HCT116 (cell line): Measurements from ENCODE around the gene SBNO2. TPM values are rescaled to one million over a fixed set of nuclear protein-coding genes. Genes with fewer than 3 reads are reported as not detected.
A peak's percentile ranks its signal among the peaks of the same experiment; 100 is the strongest.

Source experiments
- ATAC-seq: fragments of 200-7000 bp; cut with Tn5 transposase; 2 replicates; pipeline ENCODE4 v1.9.1; 2020; ENCODE audit warnings: mild to moderate bottlenecking, moderate library complexity
- BruUV-seq: library from RNA; stranded (reverse); fragments of 400-500 nt; replicated peaks from 2 replicates; lab custom pipeline; 2021; lab: Mats Ljungman, UMichigan
- CTCF ChIA-PET: fragments of 300-600 bp; sonication (Branson Sonifier 250); formaldehyde crosslinking; loops from one replicate; lab custom pipeline; 2021; ENCODE audit warnings: antibody characterized with exemption; lab: Charles Lee
- POLR2A ChIA-PET: fragments of 300-600, 350-600 bp; sonication (Branson Sonifier 250); formaldehyde crosslinking; loops from one replicate; lab custom pipeline; 2021; ENCODE audit warnings: antibody characterized with exemption; lab: Charles Lee
- RAD21 ChIA-PET, 2 experiments: fragments of 300-600 bp; sonication (Branson Sonifier 250); formaldehyde crosslinking; loops; one replicate each; lab custom pipeline; 2023; ENCODE audit warnings: low total read pairs in 2 of 2; ENCODE audit not compliant: uncharacterized antibody in 2 of 2, unreplicated experiment in 2 of 2, low non-redundant PET in 1 of 2; lab: Charles Lee
- DNase-seq: peaks from one replicate; pipeline ENCODE4 v3.0.0-alpha.2; 2010; ENCODE audit warnings: low read depth, low spot score
- H2AFZ ChIP-seq: fragments of 200-600 bp; shearing (Covaris generic), sonication (generic); 2 replicates; pipeline ENCODE4 v1.6.1; 2017; ENCODE audit warnings: low read depth, mixed run types, mixed read lengths, antibody characterized with exemption, low read length; ENCODE audit not compliant: poor library complexity, severe bottlenecking
- H3K27ac ChIP-seq: 2 replicates; pipeline ENCODE4 v1.5.1; 2012; ENCODE audit warnings: low read depth, low read length
- H3K27me3 ChIP-seq: fragments of 200-600 bp; sonication (generic); 2 replicates; pipeline ENCODE4 v1.6.1; 2016; ENCODE audit warnings: mixed run types, low read length, mixed read lengths; ENCODE audit not compliant: insufficient read depth
- H3K36me3 ChIP-seq, 2 experiments: fragments of 200-500 bp in 1 of 2; fragments of 200-600 bp in 1 of 2; sonication (Bioruptor generic) in 1 of 2; sonication (generic) in 1 of 2; 2 replicates each; pipeline versions ENCODE4 v1.5.1 to v1.6.1; 2014 to 2016; ENCODE audit warnings: low read length in 2 of 2, inconsistent platforms in 1 of 2, mixed read lengths in 1 of 2, mixed run types in 1 of 2; ENCODE audit not compliant: insufficient read depth in 2 of 2, control insufficient read depth in 1 of 2
- H3K4me1 ChIP-seq, 2 experiments: fragments of 200-600 bp in 1 of 2; sonication (generic) in 1 of 2; 2 replicates each; pipeline versions ENCODE4 v1.5.1 to v1.6.1; 2012 to 2017; ENCODE audit warnings: low read length in 2 of 2, inconsistent platforms in 1 of 2, mild to moderate bottlenecking in 1 of 2, mixed read lengths in 1 of 2, mixed run types in 1 of 2, moderate library complexity in 1 of 2; ENCODE audit not compliant: insufficient read depth in 2 of 2, control insufficient read depth in 1 of 2
- H3K4me2 ChIP-seq: fragments of 200-600 bp; sonication (generic); 2 replicates; pipeline ENCODE4 v1.6.1; 2017; ENCODE audit warnings: mixed run types, low read length, mixed read lengths
- H3K4me3 ChIP-seq, 2 experiments: fragments of 200-600 bp in 1 of 2; sonication (generic) in 1 of 2; replicated peaks in 1 of 2; 2 replicates each; pipeline ENCODE4 v1.5.1; 2011 to 2016; ENCODE audit warnings: low read length in 2 of 2, control low read depth in 1 of 2, low read depth in 1 of 2, mild to moderate bottlenecking in 1 of 2, mixed read lengths in 1 of 2, mixed run types in 1 of 2
- H3K79me2 ChIP-seq: fragments of 200-600 bp; sonication (generic); 2 replicates; pipeline ENCODE4 v1.6.1; 2017; ENCODE audit warnings: mild to moderate bottlenecking, mixed run types, low read length, moderate library complexity, mixed read lengths; ENCODE audit not compliant: insufficient read depth
- H3K9ac ChIP-seq: fragments of 200-600 bp; sonication (generic); 2 replicates; pipeline ENCODE4 v1.6.1; 2016; ENCODE audit warnings: low read length, mixed read lengths
- H3K9me2 ChIP-seq: fragments of 200-600 bp; sonication (generic), shearing (Covaris generic); 2 replicates; pipeline ENCODE4 v1.6.1; 2017; ENCODE audit warnings: mixed run types, mild to moderate bottlenecking, moderate library complexity; ENCODE audit not compliant: insufficient read depth
- H3K9me3 ChIP-seq, 2 experiments: fragments of 200-500 bp in 1 of 2; fragments of 200-600 bp in 1 of 2; sonication (Bioruptor generic) in 1 of 2; sonication (generic) in 1 of 2; 2 replicates each; pipeline ENCODE4 v1.6.1; 2014 to 2017; ENCODE audit warnings: low read length in 2 of 2, mixed read lengths in 2 of 2, inconsistent platforms in 1 of 2, low read depth in 1 of 2, mild to moderate bottlenecking in 1 of 2, mixed run types in 1 of 2, moderate library complexity in 1 of 2; ENCODE audit not compliant: control insufficient read depth in 1 of 2, insufficient read depth in 1 of 2
- H4K20me1 ChIP-seq: fragments of 200-600 bp; sonication (generic), shearing (Covaris generic); 2 replicates; pipeline ENCODE4 v1.6.1; 2017; ENCODE audit warnings: mixed run types, mild to moderate bottlenecking, moderate library complexity; ENCODE audit not compliant: insufficient read depth
- CEBPB ChIP-seq: IDR thresholded peaks from 2 replicates; pipeline ENCODE4 v1.6.1; 2012; ENCODE audit warnings: low read depth
- CTCF ChIP-seq, 3 experiments: fragments of 200-600 bp in 1 of 3; sonication (generic) in 1 of 3; IDR thresholded peaks in 2 of 3; conservative IDR thresholded peaks in 1 of 3; 2 replicates each; pipeline ENCODE4 v1.5.1; 2012 to 2017; ENCODE audit warnings: low read depth in 2 of 3, low read length in 2 of 3, antibody characterized with exemption in 1 of 3, borderline replicate concordance in 1 of 3, control low read depth in 1 of 3, mild to moderate bottlenecking in 1 of 3, mixed read lengths in 1 of 3, mixed run types in 1 of 3, moderate library complexity in 1 of 3; ENCODE audit not compliant: insufficient read depth in 1 of 3
- ELF1 ChIP-seq: IDR thresholded peaks from 2 replicates; pipeline ENCODE4 v1.6.1; 2012; ENCODE audit warnings: low read depth, borderline replicate concordance
- EZH2 ChIP-seq: fragments of 200-600 bp; sonication (generic); IDR thresholded peaks from 2 replicates; pipeline ENCODE4 v1.6.1; 2017; ENCODE audit warnings: antibody characterized with exemption, mixed run types
- FOSL1 ChIP-seq: IDR thresholded peaks from 2 replicates; pipeline ENCODE4 v1.6.1; 2012; ENCODE audit warnings: low read depth
- JUND ChIP-seq: IDR thresholded peaks from 2 replicates; pipeline ENCODE4 v1.6.1; 2012
- MAX ChIP-seq: IDR thresholded peaks from 2 replicates; pipeline ENCODE4 v1.6.1; 2012
- POLR2A ChIP-seq: IDR thresholded peaks from 2 replicates; pipeline ENCODE4 v1.7.0; 2011; ENCODE audit warnings: borderline replicate concordance; ENCODE audit not compliant: insufficient read depth, insufficient read length; ENCODE audit errors: extremely low read depth
- SP1 ChIP-seq: IDR thresholded peaks from 2 replicates; pipeline ENCODE4 v1.6.1; 2012; ENCODE audit warnings: low read depth
- SRF ChIP-seq: IDR thresholded peaks from 2 replicates; pipeline ENCODE4 v1.6.1; 2012; ENCODE audit warnings: low read depth
- YY1 ChIP-seq: IDR thresholded peaks from 2 replicates; pipeline ENCODE4 v1.6.1; 2011; ENCODE audit warnings: low read length, low read depth, moderate library complexity, mild to moderate bottlenecking; ENCODE audit not compliant: insufficient replicate concordance; ENCODE audit errors: extremely low read depth
- ZBTB33 ChIP-seq: IDR thresholded peaks from 2 replicates; pipeline ENCODE4 v1.6.1; 2011; ENCODE audit warnings: mild to moderate bottlenecking, low read length, moderate library complexity; ENCODE audit not compliant: insufficient replicate concordance; ENCODE audit errors: extremely low read depth
- ZFX ChIP-seq: fragments of 450-650 bp; IDR thresholded peaks from 2 replicates; pipeline ENCODE4 v1.6.1; 2017
- ZNF274 ChIP-seq: fragments of 200-500 bp; sonication (Bioruptor generic); IDR thresholded peaks from 2 replicates; pipeline ENCODE4 v1.6.1; 2014; ENCODE audit warnings: mild to moderate bottlenecking, low read depth, low read length, inconsistent platforms
- intact Hi-C: fragments of 100-400 bp; cut with micrococcal nuclease; formaldehyde crosslinking; loops from 2 replicates; pipeline ENCODE4 v1.10.0; 2022
- total RNA-seq: library from RNA; stranded (reverse); gene quantifications from one replicate; pipeline ENCODE4 v1.2.1, GENCODE V29; 2021; ENCODE audit not compliant: unreplicated experiment
- TF ChIP-seq, protein P1 (sequence below): IDR thresholded peaks from 2 replicates; pipeline ENCODE4 v1.6.1; 2012

SBNO2 gene
- total RNA-seq, 1 experiment from 2014 or later = 66.4 TPM

GRCh38 chr19:1214862-1215731, 41.0 kb upstream of the SBNO2 start:
- H3K9me2 ChIP-seq = no peaks in the 10 kb centered on the region
- peaks cover 2 to 18% of the 10 kb centered on the region in 2 experiments; a peak in 2 of 4 replicates for H3K36me3 ChIP-seq
- ChIA-PET POLR2A (no interaction called here), CTCF (interaction anchor here (0.6 to 2.3 kb wide), 4 partner anchors 10 to 292 kb away, joined by 3 to 5 read pairs (median 4); no protein-coding TSS in a partner anchor), RAD21 (no interaction called here)
- H3K9me3 ChIP-seq = no peaks in the 10 kb centered on the region
- intact Hi-C loops = no loop called here
- TF ChIP-seq CEBPB = no peak
- TF ChIP-seq CTCF (IDR thresholded peaks at IDR 0.05 in 2 of 3, conservative IDR thresholded peaks at IDR 0.05 in 1 of 3; ENCODE audit: borderline replicate concordance in 1 of 3, insufficient read depth in 1 of 3, low read depth in 2 of 3, low read length in 2 of 3) = no peak
- no peak for TF ChIP-seq POLR2A
- no peak for TF ChIP-seq MAX
- TF ChIP-seq JUND = no peak
- TF ChIP-seq, protein P1, sequence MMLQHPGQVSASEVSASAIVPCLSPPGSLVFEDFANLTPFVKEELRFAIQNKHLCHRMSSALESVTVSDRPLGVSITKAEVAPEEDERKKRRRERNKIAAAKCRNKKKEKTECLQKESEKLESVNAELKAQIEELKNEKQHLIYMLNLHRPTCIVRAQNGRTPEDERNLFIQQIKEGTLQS = no peak
- TF ChIP-seq ZNF274 = no peak
- TF ChIP-seq YY1 = no peak
- TF ChIP-seq SRF = no peak
- TF ChIP-seq EZH2 = no peak
- no peak for TF ChIP-seq ZBTB33
- no peak for TF ChIP-seq ELF1
- no peak for TF ChIP-seq SP1
- no peak for TF ChIP-seq ZFX
- no peak for TF ChIP-seq FOSL1
- no TSS peak for BruUV-seq
- peak overlapping the region; percentile 36 for H3K4me2 ChIP-seq
- no peak overlapping the region for H2AFZ ChIP-seq
- H3K27me3 ChIP-seq = no peaks in the 10 kb centered on the region
- no peak for ATAC-seq
- H4K20me1 ChIP-seq = no peaks in the 10 kb centered on the region
- no peak overlapping the region for H3K4me3 ChIP-seq
- H3K4me1 ChIP-seq = peaks cover 16 to 58% of the 10 kb centered on the region in 2 experiments
- 0 out of 2 replicates have a peak overlapping the region, but pooled peaks have one; percentile 6 for H3K9ac ChIP-seq
- peaks cover 92% of the 10 kb centered on the region for H3K79me2 ChIP-seq
- H3K27ac ChIP-seq = peak overlapping the region; percentile 56; the same call in 1 of the 2 replicates
- DNase-seq = no peak
